Caco-2 (cell line): ENCODE measurements around the gene SEPTIN2. TPM values are rescaled to one million over a fixed set of nuclear protein-coding genes. Genes with fewer than 3 reads are reported as not detected.

Experiments
- Bru-seq: library from RNA; stranded (reverse); fragments of 400-500 nt; gene quantifications from one replicate; lab custom pipeline; 2021; lab: Mats Ljungman, UMichigan
- BruChase-seq, 2 experiments: library from RNA; stranded (reverse); fragments of 400-500 nt; gene quantifications; one replicate each; lab custom pipeline; 2021; lab: Mats Ljungman, UMichigan
- BruUV-seq: library from RNA; stranded (reverse); fragments of 400-500 nt; replicated peaks from 2 replicates; lab custom pipeline; 2021; lab: Mats Ljungman, UMichigan
- CTCF ChIA-PET: fragments of 300-600 bp; sonication (Branson Sonifier 250); formaldehyde crosslinking; loops from one replicate; lab custom pipeline; 2022; ENCODE audit warnings: antibody characterized with exemption; lab: Charles Lee
- POLR2A ChIA-PET: fragments of 300-600 bp; sonication (Branson Sonifier 250); formaldehyde crosslinking; loops from one replicate; lab custom pipeline; 2022; ENCODE audit warnings: antibody characterized with exemption; lab: Charles Lee
- DNase-seq, 2 experiments: peaks; one replicate each; pipeline versions ENCODE4 v3.0.0 to v3.0.0-alpha.2; 2020 to 2022
- H3K27me3 ChIP-seq: replicated peaks from 2 replicates; pipeline ENCODE4 v1.6.0; 2011; ENCODE audit warnings: low read length; ENCODE audit not compliant: control insufficient read depth, insufficient read depth
- H3K36me3 ChIP-seq: 2 replicates; pipeline ENCODE4 v1.5.1; 2011; ENCODE audit warnings: low read length; ENCODE audit not compliant: control insufficient read depth, insufficient read depth
- H3K4me1 ChIP-seq: fragments of 250-450 bp; sonication (Bioruptor Pico); 2 replicates; pipeline ENCODE4 v1.5.1; 2020; ENCODE audit warnings: mild to moderate bottlenecking
- H3K4me3 ChIP-seq: 2 replicates; pipeline ENCODE4 v1.5.1; 2011; ENCODE audit warnings: low read depth, mild to moderate bottlenecking, control low read depth, low read length
- H3K9me3 ChIP-seq: fragments of 250-450 bp; sonication (Bioruptor Pico); 2 replicates; pipeline ENCODE4 v1.5.1; 2020; ENCODE audit warnings: mild to moderate bottlenecking, moderate library complexity
- H3K27ac Mint-ChIP-seq: one replicate; pipeline ENCODE4 v1.8.0; 2022; ENCODE audit warnings: mixed read lengths; ENCODE audit not compliant: unreplicated experiment
- H3K27me3 Mint-ChIP-seq: one replicate; pipeline ENCODE4 v1.8.0; 2022; ENCODE audit warnings: mixed read lengths; ENCODE audit not compliant: insufficient read depth, unreplicated experiment
- H3K36me3 Mint-ChIP-seq: one replicate; pipeline ENCODE4 v1.8.0; 2022; ENCODE audit warnings: mild to moderate bottlenecking, mixed read lengths; ENCODE audit not compliant: insufficient read depth, unreplicated experiment
- H3K4me1 Mint-ChIP-seq: one replicate; pipeline ENCODE4 v1.8.0; 2022; ENCODE audit warnings: low read depth, mixed read lengths; ENCODE audit not compliant: unreplicated experiment
- H3K4me3 Mint-ChIP-seq: one replicate; pipeline ENCODE4 v1.8.0; 2022; ENCODE audit warnings: mild to moderate bottlenecking, moderate library complexity, mixed read lengths; ENCODE audit not compliant: unreplicated experiment
- H3K9me3 Mint-ChIP-seq: one replicate; pipeline ENCODE4 v1.8.0; 2022; ENCODE audit warnings: mixed read lengths; ENCODE audit not compliant: unreplicated experiment
- intact Hi-C: fragments of 100-400 bp; cut with micrococcal nuclease; formaldehyde crosslinking; loops from one replicate; pipeline ENCODE4 v1.10.0; 2022; ENCODE audit not compliant: unreplicated experiment
- long read RNA-seq: library from polyadenylated mRNA; stranded (forward); transcript quantifications from one replicate; pipeline ENCODE4 v2.0.0, GENCODE V29; 2022
- total RNA-seq: library from RNA; stranded (reverse); gene quantifications from 2 replicates; pipeline ENCODE4 v1.2.3, GENCODE V29; 2022
- TF ChIP-seq, protein P1 (sequence below), 2 experiments: fragments of 200-600 bp in 1 of 2; IDR thresholded peaks; 1 replicate in 1 of 2; 2 replicates in 1 of 2; pipeline versions ENCODE4 v1.5.1 to v1.8.0; 2011 to 2022; ENCODE audit warnings: antibody characterized with exemption in 1 of 2, control low read depth in 1 of 2, inconsistent platforms in 1 of 2, low read depth in 1 of 2, low read length in 1 of 2, mild to moderate bottlenecking in 1 of 2, moderate library complexity in 1 of 2; ENCODE audit not compliant: insufficient read depth in 1 of 2, severe bottlenecking in 1 of 2, unreplicated experiment in 1 of 2

The SEPTIN2 gene
- 209 TPM in 2 replicates for total RNA-seq
- Bru-seq, nascent RNA: percentile 89 among the genes with signal in this experiment
- percentile 96 among the genes with signal in this experiment for BruChase-seq, experiment 1, labeled RNA remaining after a 2-hour chase
- BruChase-seq, experiment 2, labeled RNA remaining after a 6-hour chase: percentile 96 among the genes with signal in this experiment
- long read RNA-seq, transcript SEPT2-204 (13 exons, 3,701 nt): minor isoform, 26 of 446 reads
- long read RNA-seq, transcript SEPT2-203 (13 exons, 3,315 nt): major isoform, 297 of 446 reads
- long read RNA-seq, partial matches to known transcripts: 28 of 446 reads
- long read RNA-seq, other reads (novel, unspliced or antisense): 89 of 446 reads

DNA sequence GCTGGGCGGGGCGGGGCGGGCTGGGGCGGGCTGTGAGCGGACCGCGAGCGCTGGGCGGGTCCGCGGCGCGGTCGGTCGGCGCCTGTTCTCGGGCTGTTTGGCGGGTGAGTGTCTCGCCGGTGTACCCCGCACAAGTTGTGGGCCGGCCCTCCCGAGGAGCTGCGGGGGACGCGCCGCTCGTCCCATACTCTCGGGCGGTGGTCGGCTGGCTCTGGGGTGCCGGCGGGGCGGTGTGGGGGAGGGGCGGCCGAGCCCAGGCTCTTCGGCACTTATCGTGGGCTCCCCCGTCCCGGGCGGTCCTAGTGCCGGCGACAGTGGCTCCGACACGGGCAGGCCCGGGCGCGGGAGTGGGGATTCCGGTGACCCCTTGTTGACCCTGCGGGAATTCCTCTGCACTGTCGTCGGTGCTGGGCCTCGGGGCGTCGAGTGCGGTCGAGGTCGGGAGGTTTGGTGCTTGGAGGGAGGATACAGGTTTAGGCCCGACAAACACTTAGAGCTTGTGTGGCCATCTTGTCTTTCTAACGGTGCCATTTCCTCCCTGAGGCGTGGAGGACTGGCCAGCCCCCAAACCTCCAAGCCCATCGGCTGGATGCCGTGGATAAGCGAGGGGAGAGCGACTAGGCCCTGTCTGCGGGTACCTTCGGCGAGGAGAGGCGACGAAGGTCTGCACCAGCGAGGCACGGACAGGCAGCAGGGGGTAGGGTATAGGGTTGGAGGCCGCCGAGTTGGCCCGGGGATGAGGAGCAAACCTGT lies at the start of gene SEPTIN2:
TSS of gene SEPTIN2 (plus strand) at position 47 of the 753 bp plus-strand sequence. CDS start 8,308 bp downstream, outside the sequence.
- TF ChIP-seq, protein P1, sequence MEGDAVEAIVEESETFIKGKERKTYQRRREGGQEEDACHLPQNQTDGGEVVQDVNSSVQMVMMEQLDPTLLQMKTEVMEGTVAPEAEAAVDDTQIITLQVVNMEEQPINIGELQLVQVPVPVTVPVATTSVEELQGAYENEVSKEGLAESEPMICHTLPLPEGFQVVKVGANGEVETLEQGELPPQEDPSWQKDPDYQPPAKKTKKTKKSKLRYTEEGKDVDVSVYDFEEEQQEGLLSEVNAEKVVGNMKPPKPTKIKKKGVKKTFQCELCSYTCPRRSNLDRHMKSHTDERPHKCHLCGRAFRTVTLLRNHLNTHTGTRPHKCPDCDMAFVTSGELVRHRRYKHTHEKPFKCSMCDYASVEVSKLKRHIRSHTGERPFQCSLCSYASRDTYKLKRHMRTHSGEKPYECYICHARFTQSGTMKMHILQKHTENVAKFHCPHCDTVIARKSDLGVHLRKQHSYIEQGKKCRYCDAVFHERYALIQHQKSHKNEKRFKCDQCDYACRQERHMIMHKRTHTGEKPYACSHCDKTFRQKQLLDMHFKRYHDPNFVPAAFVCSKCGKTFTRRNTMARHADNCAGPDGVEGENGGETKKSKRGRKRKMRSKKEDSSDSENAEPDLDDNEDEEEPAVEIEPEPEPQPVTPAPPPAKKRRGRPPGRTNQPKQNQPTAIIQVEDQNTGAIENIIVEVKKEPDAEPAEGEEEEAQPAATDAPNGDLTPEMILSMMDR (IDR thresholded peaks at IDR 0.05; ENCODE audit: insufficient read depth in 1 of 2, low read depth in 1 of 2, low read length in 1 of 2, severe bottlenecking in 1 of 2, unreplicated experiment in 1 of 2): no peak
- Mint-ChIP-seq H3K9me3 (no peaks in the 10 kb centered on the region), H3K36me3 (peaks cover 51% of the 10 kb centered on the region), H3K4me1 (peaks cover 16% of the 10 kb centered on the region), H3K4me3 (peak within 1 kb of the TSS; percentile 100), H3K27ac (peak within 1 kb of the TSS; percentile 100), H3K27me3 (no peaks in the 10 kb centered on the region)
- ChIA-PET CTCF (no interaction called here), POLR2A (interaction anchor here (1.5 kb wide), 1 partner anchor 35 kb away, joined by 7 read pairs; no protein-coding TSS in a partner anchor)
- Histone ChIP-seq H3K4me1 (peaks cover 18% of the 10 kb centered on the region; the same call in 1 of the 2 replicates), H3K36me3 (no peaks in the 10 kb centered on the region), H3K4me3 (peak within 1 kb of the TSS; percentile 92), H3K9me3 (no peaks in the 10 kb centered on the region), H3K27me3 (no peaks in the 10 kb centered on the region)
- no TSS peak for BruUV-seq
- intact Hi-C loops: loop anchor here (1.0 to 2.0 kb wide), 2 partner anchors 40 to 43 kb away; partner anchors contain the start of gene FARP2
- peak in 1 of 2 experiments; percentile 46 for DNase-seq

DNA sequence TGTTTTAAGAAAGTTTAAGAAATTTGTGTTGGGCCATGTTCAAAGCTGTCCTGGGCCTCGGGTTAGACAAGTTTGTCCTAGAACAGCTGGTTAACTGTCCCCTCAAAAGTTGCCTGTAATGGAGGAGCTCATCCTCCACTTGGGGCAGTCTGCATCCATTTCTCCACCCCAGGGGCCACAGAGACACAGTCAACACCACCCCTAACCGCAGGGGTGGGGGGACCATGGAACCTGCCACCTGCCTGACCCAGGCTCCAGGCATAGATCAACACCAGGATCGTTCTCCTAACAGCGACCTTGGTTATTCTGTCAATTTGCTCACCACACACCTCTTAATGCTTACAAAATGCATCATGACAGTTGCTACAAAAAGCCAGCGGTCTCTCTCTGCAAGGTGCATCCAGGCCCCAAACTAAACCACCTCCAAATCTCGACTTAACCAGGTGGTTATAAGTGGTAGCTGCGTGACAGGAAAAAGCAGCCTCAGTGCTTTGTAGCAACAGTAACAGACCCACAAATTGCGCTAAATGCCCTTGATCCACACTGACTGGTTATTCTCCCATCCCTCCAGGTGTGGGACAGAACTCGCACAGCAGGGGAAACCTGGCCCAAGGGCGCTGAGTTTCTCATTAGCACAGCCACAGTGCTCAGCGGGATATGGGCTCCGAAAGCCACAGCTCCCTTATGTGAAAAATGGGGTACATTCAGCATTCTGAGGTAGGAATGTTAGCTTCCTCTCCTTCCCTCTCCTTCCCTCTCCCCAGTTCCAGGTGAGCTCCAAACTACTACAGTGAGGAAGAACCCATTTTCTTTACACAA lies 48.3 kb upstream of the SEPTIN2 start:
- Histone ChIP-seq H3K36me3 (no peaks in the 10 kb centered on the region; the same call in 1 of the 2 replicates), H3K9me3 (no peaks in the 10 kb centered on the region), H3K4me3 (no peak overlapping the region), H3K4me1 (peaks cover 11% of the 10 kb centered on the region; the same call in 1 of the 2 replicates), H3K27me3 (no peaks in the 10 kb centered on the region)
- POLR2A ChIA-PET: no interaction called here
- DNase-seq: no peak
- Mint-ChIP-seq H3K9me3 (no peaks in the 10 kb centered on the region), H3K4me1 (peaks cover 8% of the 10 kb centered on the region), H3K27me3 (no peaks in the 10 kb centered on the region), H3K36me3 (peaks cover 85% of the 10 kb centered on the region), H3K27ac (no peak overlapping the region), H3K4me3 (no peak overlapping the region)
- TF ChIP-seq, protein P1 (IDR thresholded peaks at IDR 0.05; ENCODE audit: insufficient read depth in 1 of 2, low read depth in 1 of 2, low read length in 1 of 2, severe bottlenecking in 1 of 2, unreplicated experiment in 1 of 2): no peak
- CTCF ChIA-PET: interaction anchor here (0.6 kb wide), 1 partner anchor 510 kb away, joined by 3 read pairs; no protein-coding TSS in a partner anchor
- intact Hi-C loops: no loop called here
- no TSS peak for BruUV-seq
